ENCODE results near the gene SFR1.

The SFR1 gene

GRCh38 chr10:104104418-104104817 lies 17.6 kb upstream of the SFR1 start:
- ATAC-seq (ENCODE audit: insufficient read depth, low read depth) (no peak), DNase-seq (no peak)
- H2AFZ ChIP-seq (ENCODE audit: low read depth, low read length), result no peak overlapping the region
- no peak for TF ChIP-seq EZH2 (IDR thresholded peaks at IDR 0.05; ENCODE audit: borderline replicate concordance, low read depth, low read length, severe bottlenecking)
- TF ChIP-seq, protein P1, sequence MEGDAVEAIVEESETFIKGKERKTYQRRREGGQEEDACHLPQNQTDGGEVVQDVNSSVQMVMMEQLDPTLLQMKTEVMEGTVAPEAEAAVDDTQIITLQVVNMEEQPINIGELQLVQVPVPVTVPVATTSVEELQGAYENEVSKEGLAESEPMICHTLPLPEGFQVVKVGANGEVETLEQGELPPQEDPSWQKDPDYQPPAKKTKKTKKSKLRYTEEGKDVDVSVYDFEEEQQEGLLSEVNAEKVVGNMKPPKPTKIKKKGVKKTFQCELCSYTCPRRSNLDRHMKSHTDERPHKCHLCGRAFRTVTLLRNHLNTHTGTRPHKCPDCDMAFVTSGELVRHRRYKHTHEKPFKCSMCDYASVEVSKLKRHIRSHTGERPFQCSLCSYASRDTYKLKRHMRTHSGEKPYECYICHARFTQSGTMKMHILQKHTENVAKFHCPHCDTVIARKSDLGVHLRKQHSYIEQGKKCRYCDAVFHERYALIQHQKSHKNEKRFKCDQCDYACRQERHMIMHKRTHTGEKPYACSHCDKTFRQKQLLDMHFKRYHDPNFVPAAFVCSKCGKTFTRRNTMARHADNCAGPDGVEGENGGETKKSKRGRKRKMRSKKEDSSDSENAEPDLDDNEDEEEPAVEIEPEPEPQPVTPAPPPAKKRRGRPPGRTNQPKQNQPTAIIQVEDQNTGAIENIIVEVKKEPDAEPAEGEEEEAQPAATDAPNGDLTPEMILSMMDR (IDR thresholded peaks at IDR 0.05; ENCODE audit: borderline replicate concordance, extremely low read depth, low read length, poor library complexity, severe bottlenecking), result no peak
- no peaks in the 10 kb centered on the region for H3K36me3 ChIP-seq (ENCODE audit: insufficient read depth, low read length)
- no peak overlapping the region for H3K27ac ChIP-seq (ENCODE audit: low read length)
- H3K4me3 ChIP-seq (ENCODE audit: low read depth in 1 of 2, low read length in 2 of 2), result no peak overlapping the region
- H3K79me2 ChIP-seq (ENCODE audit: insufficient read depth, low read length), result no peaks in the 10 kb centered on the region
- H3K4me2 ChIP-seq (ENCODE audit: insufficient read depth, low read length), result no peak overlapping the region
- H3K9ac ChIP-seq (ENCODE audit: low read depth, low read length), result no peak overlapping the region
- H3K4me1 ChIP-seq (ENCODE audit: insufficient read depth, low read length), result no peaks in the 10 kb centered on the region
- no peaks in the 10 kb centered on the region for H4K20me1 ChIP-seq (ENCODE audit: insufficient read depth, low read length)
- peaks cover 16% of the 10 kb centered on the region for H3K27me3 ChIP-seq (ENCODE audit: insufficient read depth, low read length, poor library complexity)
- H3K9me3 ChIP-seq (ENCODE audit: insufficient read depth, low read length, severe bottlenecking), result no peaks in the 10 kb centered on the region

- peaks cover 21% of the 10 kb centered on the region for H3K27me3 ChIP-seq (ENCODE audit: insufficient read depth, low read length, poor library complexity)
- no peak overlapping the region for H2AFZ ChIP-seq (ENCODE audit: low read depth, low read length)
- TF ChIP-seq, protein P1 (IDR thresholded peaks at IDR 0.05; ENCODE audit: borderline replicate concordance, extremely low read depth, low read length, poor library complexity, severe bottlenecking), result no peak
- no peak for TF ChIP-seq EZH2 (IDR thresholded peaks at IDR 0.05; ENCODE audit: borderline replicate concordance, low read depth, low read length, severe bottlenecking)
- no peak overlapping the region for H3K9ac ChIP-seq (ENCODE audit: low read depth, low read length)
- no peak overlapping the region for H3K27ac ChIP-seq (ENCODE audit: low read length)
- H3K4me2 ChIP-seq (ENCODE audit: insufficient read depth, low read length), result no peak overlapping the region
- no peak for ATAC-seq (ENCODE audit: insufficient read depth, low read depth)
- no peaks in the 10 kb centered on the region for H3K9me3 ChIP-seq (ENCODE audit: insufficient read depth, low read length, severe bottlenecking)
- H3K4me3 ChIP-seq (ENCODE audit: low read depth in 1 of 2, low read length in 2 of 2), result no peak overlapping the region
- no peak for DNase-seq
- no peaks in the 10 kb centered on the region for H3K4me1 ChIP-seq (ENCODE audit: insufficient read depth, low read length)
- H4K20me1 ChIP-seq (ENCODE audit: insufficient read depth, low read length), result no peaks in the 10 kb centered on the region
- H3K79me2 ChIP-seq (ENCODE audit: insufficient read depth, low read length), result no peaks in the 10 kb centered on the region
- no peaks in the 10 kb centered on the region for H3K36me3 ChIP-seq (ENCODE audit: insufficient read depth, low read length)
These were observed 17.0 kb upstream of the SFR1 start for GRCh38 chr10:104104926-104105325.

- Histone ChIP-seq H3K4me1 (ENCODE audit: insufficient read depth, low read length) (no peaks in the 10 kb centered on the region), H3K9me3 (ENCODE audit: insufficient read depth, low read length, severe bottlenecking) (no peaks in the 10 kb centered on the region), H3K79me2 (ENCODE audit: insufficient read depth, low read length) (no peaks in the 10 kb centered on the region), H3K9ac (ENCODE audit: low read depth, low read length) (no peak overlapping the region), H4K20me1 (ENCODE audit: insufficient read depth, low read length) (no peaks in the 10 kb centered on the region), H3K27me3 (ENCODE audit: insufficient read depth, low read length, poor library complexity) (peaks cover 13% of the 10 kb centered on the region), H3K36me3 (ENCODE audit: insufficient read depth, low read length) (no peaks in the 10 kb centered on the region), H3K4me2 (ENCODE audit: insufficient read depth, low read length) (no peak overlapping the region), H3K4me3 (ENCODE audit: low read depth in 1 of 2, low read length in 2 of 2) (no peak overlapping the region), H3K27ac (ENCODE audit: low read length) (no peak overlapping the region), H2AFZ (ENCODE audit: low read depth, low read length) (no peak overlapping the region)
- DNase-seq (no peak), ATAC-seq (ENCODE audit: insufficient read depth, low read depth) (no peak)
- TF ChIP-seq, protein P1 (IDR thresholded peaks at IDR 0.05; ENCODE audit: borderline replicate concordance, extremely low read depth, low read length, poor library complexity, severe bottlenecking), result no peak
- no peak for TF ChIP-seq EZH2 (IDR thresholded peaks at IDR 0.05; ENCODE audit: borderline replicate concordance, low read depth, low read length, severe bottlenecking)
These were observed 11.9 kb upstream of the SFR1 start for GRCh38 chr10:104109908-104110662.

All from DND-41 (cell line).